GM12872 (cell line): ENCODE measurements around the gene AUNIP.
A peak's percentile ranks its signal among the peaks of the same experiment; 100 is the strongest.

ENCODE experiments used
- CTCF ChIP-seq: IDR thresholded peaks from 3 replicates; pipeline ENCODE4 v1.5.1; 2011; ENCODE audit warnings: low read depth, mild to moderate bottlenecking, low read length, moderate library complexity; ENCODE audit not compliant: insufficient read depth

Gene AUNIP

GRCh38 chr1:25815208-25816111, 43.8 kb downstream of the AUNIP start:
- no peak for TF ChIP-seq CTCF

- TF ChIP-seq CTCF: no peak
Measured at GRCh38 chr1:25814549-25815087, 44.6 kb downstream of the AUNIP start.

DNA sequence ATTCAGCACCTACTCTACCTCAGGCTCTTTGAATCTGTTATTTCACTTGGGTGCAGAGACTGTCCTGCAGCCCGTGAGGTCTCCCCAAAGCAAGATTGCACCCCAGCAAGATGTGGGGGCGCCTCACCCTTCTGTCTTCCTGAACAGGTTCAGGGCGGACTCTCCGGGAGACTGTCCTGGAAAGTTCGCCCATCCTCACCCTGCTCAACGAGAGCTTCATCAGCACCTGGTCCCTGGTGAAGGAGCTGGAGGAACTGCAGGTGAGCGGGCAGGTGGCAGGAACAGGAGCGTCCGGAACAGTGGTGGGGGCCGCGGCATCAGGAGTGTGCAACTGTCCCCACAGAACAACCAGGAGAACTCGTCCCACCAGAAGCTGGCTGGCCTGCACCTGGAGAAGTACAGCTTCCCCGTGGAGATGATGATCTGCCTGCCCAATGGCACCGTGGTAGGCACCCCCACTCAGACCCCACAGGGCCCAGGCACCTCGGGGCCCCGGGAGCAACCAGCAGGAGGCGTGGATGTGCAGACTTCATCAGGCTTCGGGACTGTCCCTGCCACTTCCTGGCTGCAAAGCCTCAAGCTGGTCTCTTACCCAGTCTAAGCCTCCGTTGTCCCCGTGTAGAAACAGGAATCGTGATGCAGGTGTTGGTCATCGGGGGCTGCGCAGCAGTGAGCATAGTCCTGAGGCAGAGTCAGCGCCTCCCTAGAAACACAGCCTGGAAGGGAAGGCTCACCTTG, 45.4 kb downstream of the AUNIP start:
- peak; percentile 32; the same call in 1 of the 3 replicates for TF ChIP-seq CTCF

- no peak for TF ChIP-seq CTCF
Measured at GRCh38 chr1:25813071-25813733, 46.1 kb downstream of the AUNIP start.

DNA sequence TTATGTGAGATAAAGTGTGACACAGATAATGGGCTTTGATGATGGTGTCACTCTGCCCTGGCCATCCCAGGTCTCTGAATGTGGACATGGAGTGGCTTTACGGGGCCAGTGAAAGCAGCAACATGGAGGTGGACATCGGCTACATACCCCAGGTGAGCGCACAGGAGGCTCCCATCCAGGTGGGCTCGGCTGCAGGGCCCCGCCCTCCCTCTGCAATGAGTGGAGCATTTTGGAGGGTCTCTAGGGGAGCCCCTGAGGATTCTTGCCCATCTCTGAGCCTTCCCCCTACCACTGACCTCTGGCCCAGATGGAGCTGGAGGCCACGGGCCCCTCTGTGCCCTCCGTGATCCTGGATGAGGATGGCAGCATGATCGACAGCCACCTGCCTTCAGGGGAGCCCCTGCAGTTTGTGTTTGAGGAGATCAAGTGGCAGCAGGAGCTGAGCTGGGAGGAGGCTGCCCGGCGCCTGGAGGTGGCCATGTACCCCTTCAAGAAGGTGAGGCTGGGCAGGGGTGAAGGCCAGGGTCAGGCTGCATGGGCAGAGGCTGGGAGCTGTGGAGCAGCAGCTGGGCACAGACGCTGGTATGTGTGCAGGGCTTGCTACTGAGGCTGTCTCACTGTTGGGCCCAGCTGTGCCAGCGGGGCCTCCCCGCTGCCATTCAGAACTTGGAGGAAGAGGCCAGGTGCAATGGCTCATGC, 47.7 kb downstream of the AUNIP start:
- TF ChIP-seq CTCF: no peak

DNA sequence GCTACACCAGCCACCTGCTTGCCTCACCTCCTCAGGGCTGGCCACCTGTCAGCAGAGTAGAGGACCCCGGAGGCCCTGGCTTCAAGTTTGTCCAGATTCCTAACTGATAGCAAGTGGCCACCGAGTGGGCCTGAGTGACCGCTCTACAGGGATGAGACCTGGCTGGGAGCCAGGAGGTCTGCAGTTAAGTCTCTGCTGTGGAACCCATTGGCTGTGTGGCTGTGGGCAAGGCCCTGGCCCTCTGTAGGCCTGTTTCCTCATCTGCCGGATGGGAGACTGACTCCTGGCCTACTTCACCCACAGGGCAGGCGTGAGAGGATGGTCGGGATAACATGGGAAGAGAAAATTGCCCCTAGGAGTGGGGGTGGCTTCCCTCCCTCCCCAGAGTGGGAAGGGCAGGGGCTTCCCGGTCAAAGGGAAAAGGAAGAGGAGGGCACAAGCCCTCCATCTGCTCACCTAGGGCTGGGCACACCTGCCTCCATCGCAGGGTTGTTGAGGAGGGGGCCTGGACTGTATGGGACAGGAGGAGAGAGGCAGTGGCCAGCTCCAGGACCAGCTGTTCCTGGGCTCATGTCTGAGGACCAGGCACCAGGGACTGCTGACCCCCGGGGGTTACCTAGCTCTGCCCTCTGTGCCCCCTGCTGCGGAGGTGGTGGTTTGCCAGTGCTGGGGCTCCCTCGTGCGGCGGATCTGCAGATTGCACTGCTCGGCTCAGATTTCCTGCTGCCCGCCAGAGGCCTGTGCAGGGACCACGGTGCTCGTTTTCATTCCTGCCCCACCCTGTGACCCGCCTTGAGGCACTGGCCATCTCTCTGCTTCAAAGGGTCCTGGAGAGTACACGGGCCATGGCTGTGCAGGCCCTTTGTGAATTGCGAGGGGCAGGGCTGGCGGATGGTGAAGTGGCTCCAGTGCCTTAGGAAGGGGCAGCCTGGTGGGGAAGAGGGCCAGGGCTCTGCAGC, 48.6 kb downstream of the AUNIP start:
- peak; percentile 95 for TF ChIP-seq CTCF
